GM23338 (cell line): Measurements from ENCODE around the gene PHACTR1. TPM values are rescaled to one million over a fixed set of nuclear protein-coding genes. Genes with fewer than 3 reads are reported as not detected.

Experiments
- ATAC-seq: fragments of 200-7000 bp; cut with Tn5 transposase; 3 replicates; pipeline ENCODE4 v1.9.1; 2020
- DNase-seq: peaks from one replicate; pipeline ENCODE4 v3.0.0-alpha.2; 2015; ENCODE audit warnings: low spot score
- H2AFZ ChIP-seq: fragments of 200-600 bp; sonication (generic); 2 replicates; pipeline ENCODE4 v1.8.0; 2016; ENCODE audit warnings: antibody characterized with exemption, mild to moderate bottlenecking, moderate library complexity
- H3F3A ChIP-seq: fragments of 200-600 bp; sonication (generic); replicated peaks from 2 replicates; pipeline ENCODE4 v1.8.0; 2017; ENCODE audit warnings: antibody characterized with exemption, mixed run types, low read depth
- H3K27ac ChIP-seq: fragments of 200-600 bp; sonication (generic); 2 replicates; pipeline ENCODE4 v1.6.1; 2016; ENCODE audit warnings: low read depth
- H3K27me3 ChIP-seq: fragments of 200-600 bp; sonication (generic); 2 replicates; pipeline ENCODE4 v1.8.0; 2016; ENCODE audit warnings: mild to moderate bottlenecking, mixed run types, moderate library complexity; ENCODE audit not compliant: insufficient read depth
- H3K36me3 ChIP-seq: fragments of 200-600 bp; sonication (generic); 2 replicates; pipeline ENCODE4 v1.8.0; 2016; ENCODE audit warnings: mild to moderate bottlenecking; ENCODE audit not compliant: insufficient read depth
- H3K4me1 ChIP-seq: fragments of 200-600 bp; sonication (generic); 2 replicates; pipeline ENCODE4 v1.8.0; 2016; ENCODE audit warnings: mild to moderate bottlenecking, moderate library complexity; ENCODE audit not compliant: insufficient read depth
- H3K4me2 ChIP-seq: fragments of 200-600 bp; sonication (generic); 2 replicates; pipeline ENCODE4 v1.7.1; 2017; ENCODE audit warnings: mixed run types
- H3K4me3 ChIP-seq: fragments of 200-600 bp; sonication (generic); 2 replicates; pipeline ENCODE4 v1.6.1; 2016; ENCODE audit warnings: mixed run types
- H3K79me2 ChIP-seq: fragments of 200-600 bp; sonication (generic); replicated peaks from 2 replicates; pipeline ENCODE4 v1.8.0; 2017; ENCODE audit warnings: mild to moderate bottlenecking; ENCODE audit not compliant: insufficient read depth
- H3K9me2 ChIP-seq: fragments of 200-600 bp; sonication (generic); 2 replicates; pipeline ENCODE4 v1.8.0; 2017; ENCODE audit not compliant: insufficient read depth
- H4K20me1 ChIP-seq: fragments of 200-600 bp; sonication (generic); replicated peaks from 2 replicates; pipeline ENCODE4 v1.8.0; 2017; ENCODE audit warnings: mild to moderate bottlenecking; ENCODE audit not compliant: insufficient read depth
- H3K27ac Mint-ChIP-seq: 2 replicates; pipeline ENCODE4 v1.8.0; 2020; ENCODE audit warnings: inconsistent platforms, mild to moderate bottlenecking, moderate library complexity, mixed read lengths
- H3K27me3 Mint-ChIP-seq: 3 replicates; pipeline ENCODE4 v1.8.0; 2022; ENCODE audit warnings: low read depth, mild to moderate bottlenecking, moderate library complexity, mixed read lengths, inconsistent platforms; ENCODE audit not compliant: insufficient read depth, poor library complexity
- H3K36me3 Mint-ChIP-seq: 3 replicates; pipeline ENCODE4 v1.8.0; 2021; ENCODE audit warnings: low read depth, mild to moderate bottlenecking, inconsistent platforms, moderate library complexity, mixed read lengths
- H3K4me1 Mint-ChIP-seq: 3 replicates; pipeline ENCODE4 v1.8.0; 2020; ENCODE audit warnings: mild to moderate bottlenecking, inconsistent platforms, mixed read lengths
- H3K4me3 Mint-ChIP-seq: 3 replicates; pipeline ENCODE4 v1.8.0; 2021; ENCODE audit warnings: moderate library complexity, mild to moderate bottlenecking, inconsistent platforms, mixed read lengths
- H3K9me3 Mint-ChIP-seq: 3 replicates; pipeline ENCODE4 v1.8.0; 2020; ENCODE audit warnings: moderate library complexity, mild to moderate bottlenecking, inconsistent platforms, mixed read lengths
- CREB1 ChIP-seq: fragments of 250-450 bp; sonication (Bioruptor Pico); IDR thresholded peaks from 2 replicates; pipeline ENCODE4 v1.5.0; 2020; ENCODE audit warnings: low read depth, mild to moderate bottlenecking, moderate library complexity
- EZH2 ChIP-seq: fragments of 200-600 bp; sonication (generic); IDR thresholded peaks from one replicate; pipeline ENCODE4 v1.8.0; 2017; ENCODE audit warnings: antibody characterized with exemption, mild to moderate bottlenecking, low read depth; ENCODE audit not compliant: unreplicated experiment
- EZH2phosphoT487 ChIP-seq: fragments of 200-600 bp; sonication (generic); IDR thresholded peaks from one replicate; pipeline ENCODE4 v1.8.1; 2018; ENCODE audit warnings: antibody characterized with exemption; ENCODE audit not compliant: unreplicated experiment
- JUNB ChIP-seq: IDR thresholded peaks from one replicate; pipeline ENCODE4 v1.6.1; 2016; ENCODE audit warnings: antibody characterized with exemption; ENCODE audit not compliant: unreplicated experiment
- NANOG ChIP-seq: IDR thresholded peaks from 2 replicates; pipeline ENCODE4 v1.6.1; 2016; ENCODE audit warnings: antibody characterized with exemption, borderline replicate concordance
- POLR2AphosphoS5 ChIP-seq: IDR thresholded peaks from 2 replicates; pipeline ENCODE4 v1.6.1; 2016; ENCODE audit warnings: antibody characterized with exemption, low read depth
- STAT1 ChIP-seq: IDR thresholded peaks from one replicate; pipeline ENCODE4 v1.6.1; 2016; ENCODE audit warnings: antibody characterized with exemption; ENCODE audit not compliant: unreplicated experiment
- ZNF114 ChIP-seq: fragments of 250-450 bp; sonication (Bioruptor Pico); IDR thresholded peaks from 2 replicates; pipeline ENCODE4 v1.5.0; 2020; ENCODE audit warnings: mild to moderate bottlenecking, moderate library complexity
- ZNF331 ChIP-seq: fragments of 250-450 bp; sonication (Bioruptor Pico); IDR thresholded peaks from 2 replicates; pipeline ENCODE4 v1.5.0; 2020; ENCODE audit warnings: low read depth, mild to moderate bottlenecking, moderate library complexity
- polyA plus RNA-seq: library from polyadenylated mRNA; unstranded; fragments of >200 nt; fragmentation: Nextera tagmentation; extraction: Ambion mirVana; gene quantifications from 2 replicates; pipeline ENCODE4 v1.2.1, GENCODE V29; 2016
- total RNA-seq: library from RNA; depleted of rRNA; stranded (reverse); fragments of >200 nt; shearing (Covaris generic); gene quantifications from 2 replicates; pipeline ENCODE4 v1.2.3, GENCODE V29; 2014
- TF ChIP-seq, protein P1 (sequence below): IDR thresholded peaks from 2 replicates; pipeline ENCODE4 v1.6.1; 2016; ENCODE audit warnings: antibody characterized with exemption
- TF ChIP-seq, protein P2 (sequence below): fragments of 250-450 bp; sonication (Bioruptor Pico); IDR thresholded peaks from 2 replicates; pipeline ENCODE4 v1.5.0; 2020; ENCODE audit warnings: mild to moderate bottlenecking, moderate library complexity
- TF ChIP-seq, protein P3 (sequence below), 2 experiments: fragments of 200-600 bp in 1 of 2; sonication (generic) in 1 of 2; conservative IDR thresholded peaks; 2 replicates each; pipeline versions ENCODE4 v1.5.1 to v1.6.1; 2016 to 2017; ENCODE audit warnings: antibody characterized with exemption in 2 of 2, low read depth in 2 of 2, mild to moderate bottlenecking in 2 of 2, moderate library complexity in 1 of 2
- TF ChIP-seq, protein P4 (sequence below): IDR thresholded peaks from one replicate; pipeline ENCODE4 v1.6.1; 2018; ENCODE audit warnings: antibody characterized with exemption; ENCODE audit not compliant: unreplicated experiment

Gene PHACTR1
- total and polyA plus RNA-seq, 2 experiments from 2014 or later = 5.9 to 19.3 TPM

DNA sequence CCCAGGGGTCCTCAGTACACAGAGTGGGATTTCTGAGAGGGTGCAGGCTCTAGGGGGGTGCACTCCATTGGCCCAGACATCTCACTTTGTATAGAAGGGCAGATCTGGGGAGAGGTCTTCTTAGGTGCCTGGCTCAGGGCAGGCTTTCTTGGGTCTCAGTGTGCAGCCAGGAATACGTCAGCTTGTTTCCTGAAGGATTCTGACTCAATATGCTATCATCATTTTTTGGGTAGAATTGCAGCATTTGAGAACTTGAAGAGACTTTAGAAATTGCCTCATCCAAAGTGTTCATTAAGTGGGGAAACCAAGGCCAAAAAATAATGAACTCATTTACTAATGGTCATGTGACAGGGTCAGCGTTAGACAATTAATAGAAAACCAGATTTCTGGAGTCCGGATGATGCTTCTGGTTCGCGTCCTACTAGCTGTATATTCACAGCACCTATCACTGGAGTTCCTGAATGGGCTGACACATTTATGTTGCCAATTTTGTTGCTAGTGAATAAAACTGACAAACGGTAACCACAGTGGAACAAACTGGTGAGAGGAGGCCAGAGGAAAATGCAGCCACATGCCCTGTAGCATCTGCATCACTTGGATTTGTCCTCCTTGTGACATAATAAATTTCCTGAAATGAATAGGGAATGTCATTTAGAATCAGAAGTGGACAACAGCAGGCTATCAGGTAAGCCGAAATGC is 372.9 kb downstream of the PHACTR1 start:
- Histone ChIP-seq H3K9me2 (no peaks in the 10 kb centered on the region), H3K4me2 (no peak overlapping the region), H3K79me2 (no peaks in the 10 kb centered on the region), H3K36me3 (no peaks in the 10 kb centered on the region), H3K4me1 (0 out of 2 replicates have a peak, but pooled peaks cover 6% of the 10 kb centered on the region), H2AFZ (no peak overlapping the region), H3F3A (no peaks in the 10 kb centered on the region), H4K20me1 (no peaks in the 10 kb centered on the region), H3K4me3 (no peak overlapping the region), H3K27me3 (no peaks in the 10 kb centered on the region), H3K27ac (no peak overlapping the region)
- TF ChIP-seq EZH2 (no peak), EZH2phosphoT487 (no peak), JUNB (no peak), ZNF114 (CRISPR knock-in tag) (no peak), NANOG (no peak), STAT1 (no peak), POLR2AphosphoS5 (no peak), ZNF331 (no peak), CREB1 (no peak)
- TF ChIP-seq, protein P1, sequence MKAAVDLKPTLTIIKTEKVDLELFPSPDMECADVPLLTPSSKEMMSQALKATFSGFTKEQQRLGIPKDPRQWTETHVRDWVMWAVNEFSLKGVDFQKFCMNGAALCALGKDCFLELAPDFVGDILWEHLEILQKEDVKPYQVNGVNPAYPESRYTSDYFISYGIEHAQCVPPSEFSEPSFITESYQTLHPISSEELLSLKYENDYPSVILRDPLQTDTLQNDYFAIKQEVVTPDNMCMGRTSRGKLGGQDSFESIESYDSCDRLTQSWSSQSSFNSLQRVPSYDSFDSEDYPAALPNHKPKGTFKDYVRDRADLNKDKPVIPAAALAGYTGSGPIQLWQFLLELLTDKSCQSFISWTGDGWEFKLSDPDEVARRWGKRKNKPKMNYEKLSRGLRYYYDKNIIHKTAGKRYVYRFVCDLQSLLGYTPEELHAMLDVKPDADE = no peak
- TF ChIP-seq, protein P2, sequence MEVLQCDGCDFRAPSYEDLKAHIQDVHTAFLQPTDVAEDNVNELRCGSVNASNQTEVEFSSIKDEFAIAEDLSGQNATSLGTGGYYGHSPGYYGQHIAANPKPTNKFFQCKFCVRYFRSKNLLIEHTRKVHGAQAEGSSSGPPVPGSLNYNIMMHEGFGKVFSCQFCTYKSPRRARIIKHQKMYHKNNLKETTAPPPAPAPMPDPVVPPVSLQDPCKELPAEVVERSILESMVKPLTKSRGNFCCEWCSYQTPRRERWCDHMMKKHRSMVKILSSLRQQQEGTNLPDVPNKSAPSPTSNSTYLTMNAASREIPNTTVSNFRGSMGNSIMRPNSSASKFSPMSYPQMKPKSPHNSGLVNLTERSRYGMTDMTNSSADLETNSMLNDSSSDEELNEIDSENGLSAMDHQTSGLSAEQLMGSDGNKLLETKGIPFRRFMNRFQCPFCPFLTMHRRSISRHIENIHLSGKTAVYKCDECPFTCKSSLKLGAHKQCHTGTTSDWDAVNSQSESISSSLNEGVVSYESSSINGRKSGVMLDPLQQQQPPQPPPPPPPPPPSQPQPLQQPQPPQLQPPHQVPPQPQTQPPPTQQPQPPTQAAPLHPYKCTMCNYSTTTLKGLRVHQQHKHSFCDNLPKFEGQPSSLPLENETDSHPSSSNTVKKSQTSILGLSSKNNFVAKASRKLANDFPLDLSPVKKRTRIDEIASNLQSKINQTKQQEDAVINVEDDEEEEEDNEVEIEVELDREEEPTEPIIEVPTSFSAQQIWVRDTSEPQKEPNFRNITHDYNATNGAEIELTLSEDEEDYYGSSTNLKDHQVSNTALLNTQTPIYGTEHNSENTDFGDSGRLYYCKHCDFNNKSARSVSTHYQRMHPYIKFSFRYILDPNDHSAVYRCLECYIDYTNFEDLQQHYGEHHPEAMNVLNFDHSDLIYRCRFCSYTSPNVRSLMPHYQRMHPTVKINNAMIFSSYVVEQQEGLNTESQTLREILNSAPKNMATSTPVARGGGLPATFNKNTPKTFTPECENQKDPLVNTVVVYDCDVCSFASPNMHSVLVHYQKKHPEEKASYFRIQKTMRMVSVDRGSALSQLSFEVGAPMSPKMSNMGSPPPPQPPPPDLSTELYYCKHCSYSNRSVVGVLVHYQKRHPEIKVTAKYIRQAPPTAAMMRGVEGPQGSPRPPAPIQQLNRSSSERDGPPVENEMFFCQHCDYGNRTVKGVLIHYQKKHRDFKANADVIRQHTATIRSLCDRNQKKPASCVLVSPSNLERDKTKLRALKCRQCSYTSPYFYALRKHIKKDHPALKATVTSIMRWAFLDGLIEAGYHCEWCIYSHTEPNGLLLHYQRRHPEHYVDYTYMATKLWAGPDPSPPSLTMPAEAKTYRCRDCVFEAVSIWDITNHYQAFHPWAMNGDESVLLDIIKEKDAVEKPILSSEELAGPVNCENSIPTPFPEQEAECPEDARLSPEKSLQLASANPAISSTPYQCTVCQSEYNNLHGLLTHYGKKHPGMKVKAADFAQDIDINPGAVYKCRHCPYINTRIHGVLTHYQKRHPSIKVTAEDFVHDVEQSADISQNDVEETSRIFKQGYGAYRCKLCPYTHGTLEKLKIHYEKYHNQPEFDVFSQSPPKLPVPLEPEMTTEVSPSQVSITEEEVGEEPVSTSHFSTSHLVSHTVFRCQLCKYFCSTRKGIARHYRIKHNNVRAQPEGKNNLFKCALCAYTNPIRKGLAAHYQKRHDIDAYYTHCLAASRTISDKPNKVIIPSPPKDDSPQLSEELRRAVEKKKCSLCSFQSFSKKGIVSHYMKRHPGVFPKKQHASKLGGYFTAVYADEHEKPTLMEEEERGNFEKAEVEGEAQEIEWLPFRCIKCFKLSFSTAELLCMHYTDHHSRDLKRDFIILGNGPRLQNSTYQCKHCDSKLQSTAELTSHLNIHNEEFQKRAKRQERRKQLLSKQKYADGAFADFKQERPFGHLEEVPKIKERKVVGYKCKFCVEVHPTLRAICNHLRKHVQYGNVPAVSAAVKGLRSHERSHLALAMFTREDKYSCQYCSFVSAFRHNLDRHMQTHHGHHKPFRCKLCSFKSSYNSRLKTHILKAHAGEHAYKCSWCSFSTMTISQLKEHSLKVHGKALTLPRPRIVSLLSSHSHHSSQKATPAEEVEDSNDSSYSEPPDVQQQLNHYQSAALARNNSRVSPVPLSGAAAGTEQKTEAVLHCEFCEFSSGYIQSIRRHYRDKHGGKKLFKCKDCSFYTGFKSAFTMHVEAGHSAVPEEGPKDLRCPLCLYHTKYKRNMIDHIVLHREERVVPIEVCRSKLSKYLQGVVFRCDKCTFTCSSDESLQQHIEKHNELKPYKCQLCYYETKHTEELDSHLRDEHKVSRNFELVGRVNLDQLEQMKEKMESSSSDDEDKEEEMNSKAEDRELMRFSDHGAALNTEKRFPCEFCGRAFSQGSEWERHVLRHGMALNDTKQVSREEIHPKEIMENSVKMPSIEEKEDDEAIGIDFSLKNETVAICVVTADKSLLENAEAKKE (CRISPR knock-in tag) = no peak
- TF ChIP-seq, protein P3, sequence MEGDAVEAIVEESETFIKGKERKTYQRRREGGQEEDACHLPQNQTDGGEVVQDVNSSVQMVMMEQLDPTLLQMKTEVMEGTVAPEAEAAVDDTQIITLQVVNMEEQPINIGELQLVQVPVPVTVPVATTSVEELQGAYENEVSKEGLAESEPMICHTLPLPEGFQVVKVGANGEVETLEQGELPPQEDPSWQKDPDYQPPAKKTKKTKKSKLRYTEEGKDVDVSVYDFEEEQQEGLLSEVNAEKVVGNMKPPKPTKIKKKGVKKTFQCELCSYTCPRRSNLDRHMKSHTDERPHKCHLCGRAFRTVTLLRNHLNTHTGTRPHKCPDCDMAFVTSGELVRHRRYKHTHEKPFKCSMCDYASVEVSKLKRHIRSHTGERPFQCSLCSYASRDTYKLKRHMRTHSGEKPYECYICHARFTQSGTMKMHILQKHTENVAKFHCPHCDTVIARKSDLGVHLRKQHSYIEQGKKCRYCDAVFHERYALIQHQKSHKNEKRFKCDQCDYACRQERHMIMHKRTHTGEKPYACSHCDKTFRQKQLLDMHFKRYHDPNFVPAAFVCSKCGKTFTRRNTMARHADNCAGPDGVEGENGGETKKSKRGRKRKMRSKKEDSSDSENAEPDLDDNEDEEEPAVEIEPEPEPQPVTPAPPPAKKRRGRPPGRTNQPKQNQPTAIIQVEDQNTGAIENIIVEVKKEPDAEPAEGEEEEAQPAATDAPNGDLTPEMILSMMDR (conservative IDR thresholded peaks at IDR 0.05; ENCODE audit: low read depth in 2 of 2) = no peak
- TF ChIP-seq, protein P4, sequence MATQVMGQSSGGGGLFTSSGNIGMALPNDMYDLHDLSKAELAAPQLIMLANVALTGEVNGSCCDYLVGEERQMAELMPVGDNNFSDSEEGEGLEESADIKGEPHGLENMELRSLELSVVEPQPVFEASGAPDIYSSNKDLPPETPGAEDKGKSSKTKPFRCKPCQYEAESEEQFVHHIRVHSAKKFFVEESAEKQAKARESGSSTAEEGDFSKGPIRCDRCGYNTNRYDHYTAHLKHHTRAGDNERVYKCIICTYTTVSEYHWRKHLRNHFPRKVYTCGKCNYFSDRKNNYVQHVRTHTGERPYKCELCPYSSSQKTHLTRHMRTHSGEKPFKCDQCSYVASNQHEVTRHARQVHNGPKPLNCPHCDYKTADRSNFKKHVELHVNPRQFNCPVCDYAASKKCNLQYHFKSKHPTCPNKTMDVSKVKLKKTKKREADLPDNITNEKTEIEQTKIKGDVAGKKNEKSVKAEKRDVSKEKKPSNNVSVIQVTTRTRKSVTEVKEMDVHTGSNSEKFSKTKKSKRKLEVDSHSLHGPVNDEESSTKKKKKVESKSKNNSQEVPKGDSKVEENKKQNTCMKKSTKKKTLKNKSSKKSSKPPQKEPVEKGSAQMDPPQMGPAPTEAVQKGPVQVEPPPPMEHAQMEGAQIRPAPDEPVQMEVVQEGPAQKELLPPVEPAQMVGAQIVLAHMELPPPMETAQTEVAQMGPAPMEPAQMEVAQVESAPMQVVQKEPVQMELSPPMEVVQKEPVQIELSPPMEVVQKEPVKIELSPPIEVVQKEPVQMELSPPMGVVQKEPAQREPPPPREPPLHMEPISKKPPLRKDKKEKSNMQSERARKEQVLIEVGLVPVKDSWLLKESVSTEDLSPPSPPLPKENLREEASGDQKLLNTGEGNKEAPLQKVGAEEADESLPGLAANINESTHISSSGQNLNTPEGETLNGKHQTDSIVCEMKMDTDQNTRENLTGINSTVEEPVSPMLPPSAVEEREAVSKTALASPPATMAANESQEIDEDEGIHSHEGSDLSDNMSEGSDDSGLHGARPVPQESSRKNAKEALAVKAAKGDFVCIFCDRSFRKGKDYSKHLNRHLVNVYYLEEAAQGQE = no peak
- Mint-ChIP-seq H3K4me1 (peaks cover 5% of the 10 kb centered on the region), H3K27me3 (peaks cover 2% of the 10 kb centered on the region), H3K4me3 (no peak overlapping the region), H3K27ac (no peak overlapping the region), H3K36me3 (peaks cover 7% of the 10 kb centered on the region; the same call in 2 of the 3 replicates), H3K9me3 (no peaks in the 10 kb centered on the region)
- DNase-seq (no peak), ATAC-seq (no peak)
